ENCODE results near the gene PPP1R9A. TPM values are rescaled to one million over a fixed set of nuclear protein-coding genes. Genes with fewer than 3 reads are reported as not detected.

The PPP1R9A gene
- total RNA-seq, 4 donors from 2014 or later: 0.51 to 2.7 (median 1.4) TPM

- WGBS, 2 donors: 40 to 60% methylated on average over 3 of the region's 3 CpGs
- H3K4me3 ChIP-seq (ENCODE audit: low read depth, poor library complexity, severe bottlenecking): no peak overlapping the region
- no peak for TF ChIP-seq CTCF (IDR thresholded peaks at IDR 0.05)
- TF ChIP-seq POLR2A (IDR thresholded peaks at IDR 0.05): no peak
- intact Hi-C loops (cut with DNase I; ENCODE audit: low total_unique reads): no loop called here
- DNase-seq (ENCODE audit: low spot score in 2 of 2): no peak
Measured at GRCh38 chr7:94933256-94933990, 26.0 kb downstream of the PPP1R9A start.

GRCh38 chr7:94939395-94939794, 32.0 kb downstream of the PPP1R9A start:
- TF ChIP-seq CTCF (IDR thresholded peaks at IDR 0.05): no peak
- no peak for TF ChIP-seq POLR2A (IDR thresholded peaks at IDR 0.05)
- H3K4me3 ChIP-seq (ENCODE audit: low read depth, poor library complexity, severe bottlenecking): no peak overlapping the region
- intact Hi-C loops (cut with DNase I; ENCODE audit: low total_unique reads): no loop called here
- no peak for DNase-seq (ENCODE audit: low spot score in 2 of 2)

- TF ChIP-seq POLR2A (IDR thresholded peaks at IDR 0.05) (no peak), CTCF (IDR thresholded peaks at IDR 0.05) (no peak)
- intact Hi-C loops (cut with DNase I; ENCODE audit: low total_unique reads): no loop called here
- DNase-seq (ENCODE audit: low spot score in 2 of 2): no peak
- no peak overlapping the region for H3K4me3 ChIP-seq (ENCODE audit: low read depth, poor library complexity, severe bottlenecking)
Measured at GRCh38 chr7:94940241-94940640, 32.8 kb downstream of the PPP1R9A start.

GRCh38 chr7:94941844-94942632, 34.6 kb downstream of the PPP1R9A start:
- intact Hi-C loops (cut with DNase I; ENCODE audit: low total_unique reads): no loop called here
- 85 to 95% methylated on average over 3 of the region's 3 CpGs for WGBS, 2 donors
- TF ChIP-seq CTCF (IDR thresholded peaks at IDR 0.05): no peak
- TF ChIP-seq POLR2A (IDR thresholded peaks at IDR 0.05): no peak
- no peak overlapping the region for H3K4me3 ChIP-seq (ENCODE audit: low read depth, poor library complexity, severe bottlenecking)
- no peak for DNase-seq (ENCODE audit: low spot score in 2 of 2)

- H3K4me3 ChIP-seq (ENCODE audit: low read depth, poor library complexity, severe bottlenecking): no peak overlapping the region
- DNase-seq (ENCODE audit: low spot score in 2 of 2): no peak
- intact Hi-C loops (cut with DNase I; ENCODE audit: low total_unique reads): no loop called here
- TF ChIP-seq CTCF (IDR thresholded peaks at IDR 0.05) (no peak), POLR2A (IDR thresholded peaks at IDR 0.05) (no peak)
Measured at GRCh38 chr7:94943134-94943533, 35.7 kb downstream of the PPP1R9A start.
